GM12892 (cell line): Measurements from ENCODE around the gene IL18R1.

ENCODE experiments used
- POLR2A ChIP-seq: IDR thresholded peaks from 2 replicates; pipeline ENCODE4 v1.6.1; 2011; ENCODE audit warnings: low read depth, low read length, control low read depth
- POLR2AphosphoS5 ChIP-seq: IDR thresholded peaks from 2 replicates; pipeline ENCODE4 v1.6.1; 2011; ENCODE audit warnings: low read depth, low read length, control low read depth

DNA sequence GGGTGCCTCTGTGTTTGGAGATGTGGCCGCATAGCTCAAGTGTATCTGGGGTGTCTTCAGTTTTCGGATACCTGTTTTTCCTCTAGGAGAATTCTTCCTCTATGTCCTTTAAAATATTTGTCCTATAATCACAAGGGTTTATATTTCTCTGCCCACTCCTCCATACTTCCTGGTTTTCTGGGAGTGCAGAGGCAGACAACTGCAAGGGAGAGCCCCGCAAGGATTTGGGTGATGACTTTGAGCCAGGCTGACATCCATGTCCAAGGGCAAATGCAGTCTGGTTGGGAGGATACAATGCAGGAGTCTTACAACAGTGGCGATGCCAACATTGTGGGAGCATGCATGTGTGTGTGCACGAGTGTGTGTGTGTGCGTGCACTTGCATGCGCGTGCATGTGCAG is 42.1 kb upstream of the IL18R1 start:
- no peak for TF ChIP-seq POLR2A
- TF ChIP-seq POLR2AphosphoS5, result no peak
